Fibroblast of pulmonary artery (primary cell): ENCODE results near the gene WFIKKN1.

Experiments
- DNase-seq: peaks from one replicate; pipeline ENCODE4 v3.0.0-alpha.2; 2010; ENCODE audit warnings: low read depth
- H3K4me3 ChIP-seq: replicated peaks from 2 replicates; pipeline ENCODE4 v1.5.1; 2011; ENCODE audit warnings: low read depth, mild to moderate bottlenecking, control low read depth, low read length, moderate library complexity
- TF ChIP-seq, protein P1 (sequence below): IDR thresholded peaks from 2 replicates; pipeline ENCODE4 v1.5.1; 2011; ENCODE audit warnings: mild to moderate bottlenecking, control low read depth, low read length, inconsistent platforms; ENCODE audit errors: missing control alignments

WFIKKN1 gene

GRCh38 chr16:606656-607307 is 24.0 kb upstream of the WFIKKN1 start:
- DNase-seq, result no peak
- H3K4me3 ChIP-seq, result no peak overlapping the region
- TF ChIP-seq, protein P1, sequence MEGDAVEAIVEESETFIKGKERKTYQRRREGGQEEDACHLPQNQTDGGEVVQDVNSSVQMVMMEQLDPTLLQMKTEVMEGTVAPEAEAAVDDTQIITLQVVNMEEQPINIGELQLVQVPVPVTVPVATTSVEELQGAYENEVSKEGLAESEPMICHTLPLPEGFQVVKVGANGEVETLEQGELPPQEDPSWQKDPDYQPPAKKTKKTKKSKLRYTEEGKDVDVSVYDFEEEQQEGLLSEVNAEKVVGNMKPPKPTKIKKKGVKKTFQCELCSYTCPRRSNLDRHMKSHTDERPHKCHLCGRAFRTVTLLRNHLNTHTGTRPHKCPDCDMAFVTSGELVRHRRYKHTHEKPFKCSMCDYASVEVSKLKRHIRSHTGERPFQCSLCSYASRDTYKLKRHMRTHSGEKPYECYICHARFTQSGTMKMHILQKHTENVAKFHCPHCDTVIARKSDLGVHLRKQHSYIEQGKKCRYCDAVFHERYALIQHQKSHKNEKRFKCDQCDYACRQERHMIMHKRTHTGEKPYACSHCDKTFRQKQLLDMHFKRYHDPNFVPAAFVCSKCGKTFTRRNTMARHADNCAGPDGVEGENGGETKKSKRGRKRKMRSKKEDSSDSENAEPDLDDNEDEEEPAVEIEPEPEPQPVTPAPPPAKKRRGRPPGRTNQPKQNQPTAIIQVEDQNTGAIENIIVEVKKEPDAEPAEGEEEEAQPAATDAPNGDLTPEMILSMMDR, result no peak

DNA sequence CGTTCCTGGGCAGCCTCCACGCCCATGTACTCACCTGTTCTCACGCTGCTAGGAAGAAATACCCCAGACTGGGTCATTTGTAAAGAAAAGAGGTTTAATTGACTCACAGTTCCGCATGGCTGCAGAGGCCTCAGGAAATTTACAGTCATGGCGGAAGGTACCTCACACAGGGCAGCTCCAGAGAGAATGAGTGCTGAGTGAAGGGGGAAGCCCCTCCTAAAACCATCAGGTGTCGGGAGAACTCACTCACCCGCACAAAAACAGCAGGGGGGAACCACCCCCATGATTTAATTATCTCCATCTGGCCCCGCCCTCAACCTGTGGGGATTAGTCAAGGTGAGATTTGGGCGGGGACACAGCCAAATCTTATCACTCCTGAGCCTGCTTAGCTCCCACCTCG is 22.8 kb upstream of the WFIKKN1 start:
- no peak for DNase-seq
- H3K4me3 ChIP-seq, result no peak overlapping the region
- TF ChIP-seq, protein P1, result no peak

- TF ChIP-seq, protein P1, result no peak
- DNase-seq, result no peak
- no peak overlapping the region for H3K4me3 ChIP-seq
These were observed 21.5 kb upstream of the WFIKKN1 start for GRCh38 chr16:609316-609715.

DNA sequence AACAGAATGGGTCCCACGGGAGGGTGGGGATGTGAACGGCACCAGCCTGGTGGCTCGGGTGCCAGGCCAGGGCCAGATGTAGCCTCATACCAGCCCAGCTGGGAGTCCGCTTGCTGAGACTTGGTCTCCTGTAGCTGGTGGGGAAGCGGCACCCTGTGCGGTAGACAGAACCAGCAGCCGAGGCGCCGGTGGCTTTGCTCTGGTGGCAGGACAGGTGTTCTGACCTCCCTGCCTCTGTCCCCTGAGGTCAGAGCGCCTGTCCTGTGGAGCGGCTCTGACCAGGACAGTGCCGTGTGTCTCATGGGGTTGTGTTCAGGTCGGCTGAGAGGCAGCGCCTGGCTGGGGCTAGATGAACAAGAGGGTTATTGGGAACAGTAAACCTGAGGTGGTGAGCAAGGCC is 20.8 kb upstream of the WFIKKN1 start:
- TF ChIP-seq, protein P1, result no peak
- no peak for DNase-seq
- H3K4me3 ChIP-seq, result no peak overlapping the region

GRCh38 chr16:610513-611381 is 20.0 kb upstream of the WFIKKN1 start:
- no peak overlapping the region for H3K4me3 ChIP-seq
- TF ChIP-seq, protein P1, result peak; percentile 37
- no peak for DNase-seq

DNA sequence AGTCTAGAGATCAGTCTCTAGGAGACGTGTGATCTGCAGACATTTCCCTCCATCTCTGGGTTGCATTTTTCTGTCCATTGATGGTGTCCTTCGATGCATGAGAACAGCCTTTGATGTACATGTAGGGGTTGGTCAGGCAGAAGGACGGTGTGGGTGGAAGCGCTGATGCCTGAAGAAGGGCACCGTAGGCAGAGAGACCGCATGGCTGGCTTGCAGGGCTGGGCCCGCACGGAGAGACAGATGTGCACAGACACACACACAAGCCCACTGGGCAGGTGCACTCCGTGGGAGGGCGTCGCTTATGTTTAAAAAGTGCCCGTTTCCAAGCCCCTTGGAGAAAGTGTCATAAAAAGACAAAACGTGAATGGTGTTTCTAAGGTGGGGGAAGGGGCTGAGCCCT is 15.7 kb upstream of the WFIKKN1 start:
- TF ChIP-seq, protein P1, result no peak
- H3K4me3 ChIP-seq, result no peak overlapping the region
- DNase-seq, result no peak
